Nephron progenitor cell (in vitro differentiated cells): ENCODE data around the gene PXK.

Source experiments
- DNase-seq: peaks from one replicate; pipeline ENCODE4 v3.0.0; 2021
- H3K27ac Mint-ChIP-seq: 2 replicates; pipeline ENCODE4 v1.8.0; 2021; ENCODE audit warnings: mild to moderate bottlenecking, moderate library complexity, mixed read lengths
- H3K27me3 Mint-ChIP-seq: 2 replicates; pipeline ENCODE4 v1.8.0; 2021; ENCODE audit warnings: mild to moderate bottlenecking, low read depth, mixed read lengths; ENCODE audit not compliant: poor library complexity
- H3K36me3 Mint-ChIP-seq: 2 replicates; pipeline ENCODE4 v1.8.0; 2021; ENCODE audit warnings: low read depth, mixed read lengths
- H3K4me1 Mint-ChIP-seq: 2 replicates; pipeline ENCODE4 v1.8.0; 2021; ENCODE audit warnings: mixed read lengths
- H3K4me3 Mint-ChIP-seq: 2 replicates; pipeline ENCODE4 v1.8.0; 2021; ENCODE audit warnings: mild to moderate bottlenecking, moderate library complexity, mixed read lengths
- H3K9me3 Mint-ChIP-seq: 2 replicates; pipeline ENCODE4 v1.8.0; 2021; ENCODE audit warnings: mild to moderate bottlenecking, moderate library complexity, mixed read lengths
- TF ChIP-seq, protein P1 (sequence below): fragments of 200-600 bp; sonication (generic); IDR thresholded peaks from 2 replicates; pipeline ENCODE4 v1.5.0; 2021; ENCODE audit warnings: antibody characterized with exemption

Gene PXK

DNA sequence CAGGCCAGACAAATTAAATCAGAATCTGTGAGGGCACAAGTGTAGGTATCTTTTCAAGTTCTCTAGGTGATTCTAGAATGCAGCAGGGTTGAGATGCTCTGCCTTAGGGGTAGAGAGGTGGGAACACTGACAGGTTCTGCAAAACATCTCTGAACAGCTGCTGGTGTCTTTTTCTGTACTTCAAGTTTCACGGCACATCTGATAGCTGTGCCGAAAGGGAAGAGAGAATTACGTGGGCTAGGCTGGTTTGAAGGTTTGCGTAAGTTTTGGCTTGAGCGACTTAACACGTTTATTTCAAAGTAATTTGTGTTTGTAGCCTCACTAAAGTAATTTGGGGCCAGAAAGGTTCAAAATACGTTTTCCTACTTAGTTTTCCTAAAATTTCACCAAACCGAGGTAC, 22.5 kb downstream of the PXK start:
- no peak overlapping the region for H3K27ac Mint-ChIP-seq
- no peak for DNase-seq
- no peak overlapping the region for H3K4me3 Mint-ChIP-seq
- H3K4me1 Mint-ChIP-seq = peaks cover 19% of the 10 kb centered on the region
- TF ChIP-seq, protein P1, sequence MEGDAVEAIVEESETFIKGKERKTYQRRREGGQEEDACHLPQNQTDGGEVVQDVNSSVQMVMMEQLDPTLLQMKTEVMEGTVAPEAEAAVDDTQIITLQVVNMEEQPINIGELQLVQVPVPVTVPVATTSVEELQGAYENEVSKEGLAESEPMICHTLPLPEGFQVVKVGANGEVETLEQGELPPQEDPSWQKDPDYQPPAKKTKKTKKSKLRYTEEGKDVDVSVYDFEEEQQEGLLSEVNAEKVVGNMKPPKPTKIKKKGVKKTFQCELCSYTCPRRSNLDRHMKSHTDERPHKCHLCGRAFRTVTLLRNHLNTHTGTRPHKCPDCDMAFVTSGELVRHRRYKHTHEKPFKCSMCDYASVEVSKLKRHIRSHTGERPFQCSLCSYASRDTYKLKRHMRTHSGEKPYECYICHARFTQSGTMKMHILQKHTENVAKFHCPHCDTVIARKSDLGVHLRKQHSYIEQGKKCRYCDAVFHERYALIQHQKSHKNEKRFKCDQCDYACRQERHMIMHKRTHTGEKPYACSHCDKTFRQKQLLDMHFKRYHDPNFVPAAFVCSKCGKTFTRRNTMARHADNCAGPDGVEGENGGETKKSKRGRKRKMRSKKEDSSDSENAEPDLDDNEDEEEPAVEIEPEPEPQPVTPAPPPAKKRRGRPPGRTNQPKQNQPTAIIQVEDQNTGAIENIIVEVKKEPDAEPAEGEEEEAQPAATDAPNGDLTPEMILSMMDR = no peak
- H3K9me3 Mint-ChIP-seq = no peaks in the 10 kb centered on the region
- peaks cover 10% of the 10 kb centered on the region for H3K27me3 Mint-ChIP-seq
- peaks cover 4% of the 10 kb centered on the region for H3K36me3 Mint-ChIP-seq

DNA sequence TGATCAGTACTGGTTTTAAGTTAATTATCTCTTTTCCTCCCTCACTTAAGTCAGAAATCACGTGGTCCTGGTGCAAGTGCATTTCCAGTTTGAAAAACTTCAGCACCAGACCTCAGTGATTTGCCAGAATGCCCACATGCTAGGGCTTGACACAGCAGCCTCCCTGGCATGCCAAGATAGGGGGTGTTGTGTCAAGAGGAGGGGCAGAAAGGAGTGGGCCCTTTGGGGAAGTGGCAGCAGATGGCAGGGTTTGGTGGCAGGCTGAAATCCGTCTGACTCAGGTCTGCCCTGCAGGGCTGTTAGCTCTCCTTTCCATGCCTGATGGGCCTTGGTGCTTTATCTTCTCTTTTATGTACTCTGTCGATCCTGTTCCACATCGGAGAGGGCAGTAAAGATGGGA, 23.4 kb downstream of the PXK start:
- Mint-ChIP-seq H3K4me3 (no peak overlapping the region), H3K9me3 (no peaks in the 10 kb centered on the region), H3K27me3 (peaks cover 10% of the 10 kb centered on the region), H3K27ac (peak overlapping the region; percentile 57), H3K36me3 (peaks cover 4% of the 10 kb centered on the region), H3K4me1 (peaks cover 19% of the 10 kb centered on the region)
- TF ChIP-seq, protein P1 = no peak
- no peak for DNase-seq

DNA sequence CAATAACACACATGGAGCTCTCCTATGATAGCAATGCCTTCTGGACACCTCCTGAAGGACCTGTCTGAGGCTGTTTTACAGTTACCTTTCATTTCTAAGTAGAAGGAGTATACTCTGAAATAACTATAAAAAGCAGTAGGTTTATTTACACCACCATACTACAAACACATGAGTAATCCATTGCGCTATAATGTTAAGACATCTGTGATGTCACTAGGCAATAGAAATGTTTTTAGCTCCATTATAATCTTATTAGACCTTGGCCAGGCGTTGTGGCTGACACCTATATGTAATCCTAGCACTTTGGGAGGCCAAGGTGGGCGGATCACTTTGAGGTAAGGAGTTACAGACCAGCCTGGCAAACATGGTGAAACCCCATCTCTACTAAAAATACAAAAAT, 24.7 kb downstream of the PXK start:
- peaks cover 13% of the 10 kb centered on the region for H3K4me1 Mint-ChIP-seq
- H3K27me3 Mint-ChIP-seq = peaks cover 6% of the 10 kb centered on the region
- no peak overlapping the region for H3K4me3 Mint-ChIP-seq
- DNase-seq = no peak
- TF ChIP-seq, protein P1 = no peak
- no peaks in the 10 kb centered on the region for H3K9me3 Mint-ChIP-seq
- H3K36me3 Mint-ChIP-seq = peaks cover 4% of the 10 kb centered on the region
- H3K27ac Mint-ChIP-seq = no peak overlapping the region

DNA sequence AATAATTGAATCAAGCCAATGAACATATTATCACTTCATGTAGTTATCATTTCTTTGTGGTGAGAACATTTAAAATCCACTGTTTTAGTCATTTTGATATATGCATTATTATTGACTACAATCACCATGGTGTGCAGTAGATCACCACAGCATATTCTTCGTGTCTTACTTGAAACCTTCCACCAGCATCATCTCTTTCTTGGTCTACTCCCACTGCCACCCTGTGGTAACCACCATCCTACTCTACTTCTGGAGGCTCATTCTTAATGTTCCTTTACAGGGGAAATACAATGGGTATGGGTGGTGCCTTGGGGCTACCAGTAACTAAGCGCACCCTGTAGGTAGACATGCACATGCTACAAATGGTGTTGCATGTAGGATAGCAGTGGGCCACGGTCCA, 25.4 kb downstream of the PXK start:
- TF ChIP-seq, protein P1 = no peak

DNA sequence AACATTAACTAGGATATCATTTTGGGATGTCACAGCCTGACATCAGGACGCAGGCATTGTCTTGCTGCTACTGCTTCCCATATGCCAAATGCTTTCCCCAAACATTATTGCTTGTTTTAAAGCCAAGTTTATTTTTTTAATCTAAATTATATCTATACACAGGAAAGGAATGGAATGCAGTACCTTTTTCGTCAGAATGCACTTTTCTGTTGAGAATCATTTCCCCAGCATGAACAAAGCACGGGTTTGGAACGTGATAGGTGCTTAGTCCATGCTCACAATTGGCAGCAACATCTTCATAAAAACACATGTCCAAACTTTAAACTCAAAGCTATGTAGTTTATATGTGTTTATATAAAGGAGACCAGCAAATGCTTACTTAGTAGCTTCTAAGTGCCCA, 26.1 kb downstream of the PXK start:
- H3K36me3 Mint-ChIP-seq = no peaks in the 10 kb centered on the region
- TF ChIP-seq, protein P1 = no peak
- H3K27ac Mint-ChIP-seq = no peak overlapping the region

More for the DNA sequence above, 25.4 kb downstream of the PXK start:
- Mint-ChIP-seq H3K27me3 (peaks cover 6% of the 10 kb centered on the region), H3K27ac (no peak overlapping the region), H3K4me1 (peaks cover 10% of the 10 kb centered on the region), H3K36me3 (no peaks in the 10 kb centered on the region), H3K4me3 (no peak overlapping the region), H3K9me3 (no peaks in the 10 kb centered on the region)
- DNase-seq = no peak

DNA sequence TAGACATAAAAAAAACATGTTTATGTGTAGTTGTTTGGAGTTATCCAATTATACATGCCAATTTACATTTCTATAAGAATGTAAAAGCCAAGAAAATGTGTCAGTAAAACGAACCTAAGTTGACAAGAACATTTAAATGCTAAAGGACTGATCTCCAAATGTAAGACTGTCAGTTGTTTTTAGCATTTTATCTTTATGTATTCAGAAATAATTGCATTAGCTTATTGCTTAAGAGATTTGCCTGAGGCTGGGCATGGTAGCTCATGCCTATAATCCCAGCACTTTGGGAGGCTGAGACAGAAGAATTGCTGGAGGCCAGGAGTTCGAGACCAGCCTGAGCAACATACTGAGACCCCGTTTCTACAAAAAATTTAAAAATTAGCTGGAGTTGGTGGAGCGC, 26.9 kb downstream of the PXK start:
- Mint-ChIP-seq H3K4me3 (no peak overlapping the region), H3K9me3 (no peaks in the 10 kb centered on the region), H3K36me3 (no peaks in the 10 kb centered on the region), H3K27me3 (peaks cover 4% of the 10 kb centered on the region), H3K27ac (no peak overlapping the region), H3K4me1 (peaks cover 10% of the 10 kb centered on the region)
- TF ChIP-seq, protein P1 = no peak
- no peak for DNase-seq

More for the DNA sequence above, 26.1 kb downstream of the PXK start:
- peaks cover 6% of the 10 kb centered on the region for H3K27me3 Mint-ChIP-seq
- no peak overlapping the region for H3K4me3 Mint-ChIP-seq
- H3K9me3 Mint-ChIP-seq = no peaks in the 10 kb centered on the region
- peaks cover 10% of the 10 kb centered on the region for H3K4me1 Mint-ChIP-seq
- no peak for DNase-seq
